ENCODE measurements around the gene SH2B2. TPM values are rescaled to one million over a fixed set of nuclear protein-coding genes. Genes with fewer than 3 reads are reported as not detected.

Gene SH2B2
- total RNA-seq, 1 donor from 2014 or later: 11.5 TPM

DNA sequence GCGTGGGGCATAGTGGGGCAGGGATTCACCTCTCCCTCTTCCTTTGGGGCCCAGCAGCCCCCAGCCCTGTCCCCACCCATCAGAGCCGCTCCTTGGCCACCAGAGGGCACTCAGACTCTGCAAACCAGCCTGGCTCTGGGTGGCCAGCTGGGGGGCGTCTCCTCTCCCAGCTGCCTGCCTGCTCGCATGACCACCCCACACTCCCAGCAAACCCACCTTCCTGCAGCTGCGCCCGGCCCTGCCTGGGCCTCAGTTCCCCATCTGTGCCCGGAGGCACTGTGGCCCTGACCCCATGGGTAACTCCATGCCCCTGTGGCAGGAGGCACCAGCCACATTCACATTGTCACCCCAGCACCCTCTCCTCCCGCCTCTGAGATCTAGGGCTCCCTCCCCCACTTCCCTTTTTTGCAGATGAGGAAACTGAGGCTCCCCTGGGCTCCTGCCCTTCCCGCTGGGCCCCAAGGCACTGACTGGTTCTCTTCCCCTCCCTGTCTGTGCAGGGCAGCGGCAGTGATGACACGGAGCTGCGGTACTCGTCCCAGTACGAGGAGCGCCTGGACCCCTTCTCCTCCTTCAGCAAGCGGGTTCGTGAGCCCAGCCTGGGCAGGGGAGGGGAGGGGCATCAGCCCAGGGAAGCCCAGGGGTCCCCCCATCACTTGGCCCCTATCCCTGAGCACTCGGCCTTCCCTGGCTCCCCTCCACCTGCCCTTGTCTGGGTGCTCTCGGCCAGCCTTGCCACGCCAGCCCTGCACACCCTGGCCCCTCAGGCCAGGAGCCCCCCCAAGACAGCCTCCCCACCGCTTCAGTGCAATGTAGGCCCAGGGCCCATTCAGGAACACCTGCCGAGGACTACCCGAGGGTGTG is 6.9 kb upstream of the SH2B2 start:
- peak overlapping the region; percentile 24 for H3K27ac Mint-ChIP-seq
- peak; percentile 90 for TF ChIP-seq CTCF (IDR thresholded peaks at IDR 0.05; ENCODE audit: unreplicated experiment)
- peak; percentile 64 for DNase-seq (ENCODE audit: low spot score, unreplicated experiment)
- H3K27me3 Mint-ChIP-seq: no peaks in the 10 kb centered on the region
- H3K36me3 Mint-ChIP-seq (ENCODE audit: insufficient read depth): no peaks in the 10 kb centered on the region
- H3K4me1 Mint-ChIP-seq (ENCODE audit: low read depth): peaks cover 2% of the 10 kb centered on the region
- H3K4me3 Mint-ChIP-seq (ENCODE audit: low read depth): no peak overlapping the region
- H3K9me3 Mint-ChIP-seq (ENCODE audit: low read depth): no peaks in the 10 kb centered on the region

DNA sequence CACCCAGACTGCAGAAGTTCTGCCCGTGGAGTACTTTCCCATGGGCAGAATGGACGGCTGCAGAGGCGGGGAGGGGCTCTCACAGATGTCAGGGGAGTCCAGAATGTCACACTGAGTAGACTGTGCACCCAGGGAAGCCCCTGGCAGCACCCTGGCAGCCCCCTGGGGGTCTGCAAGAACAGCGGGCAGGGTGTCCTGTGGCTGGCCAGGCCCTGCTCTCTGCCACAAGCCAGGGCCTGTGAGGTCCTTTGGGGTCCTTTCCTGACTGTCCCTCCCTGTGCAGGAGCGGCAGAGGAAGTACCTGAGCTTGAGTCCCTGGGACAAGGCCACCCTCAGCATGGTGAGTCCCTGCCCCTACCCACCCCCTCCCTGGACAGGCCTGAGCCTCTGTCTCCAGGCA is 6.1 kb upstream of the SH2B2 start:
- Mint-ChIP-seq H3K36me3 (ENCODE audit: insufficient read depth) (no peaks in the 10 kb centered on the region), H3K27me3 (peaks cover 5% of the 10 kb centered on the region), H3K27ac (no peak overlapping the region), H3K4me1 (ENCODE audit: low read depth) (peaks cover 4% of the 10 kb centered on the region), H3K9me3 (ENCODE audit: low read depth) (no peaks in the 10 kb centered on the region), H3K4me3 (ENCODE audit: low read depth) (no peak overlapping the region)
- no peak for DNase-seq (ENCODE audit: low spot score, unreplicated experiment)
- no peak for TF ChIP-seq CTCF (IDR thresholded peaks at IDR 0.05; ENCODE audit: unreplicated experiment)

- Mint-ChIP-seq H3K27me3 (peaks cover 5% of the 10 kb centered on the region), H3K27ac (no peak overlapping the region), H3K4me1 (ENCODE audit: low read depth) (peaks cover 4% of the 10 kb centered on the region), H3K36me3 (ENCODE audit: insufficient read depth) (no peaks in the 10 kb centered on the region), H3K9me3 (ENCODE audit: low read depth) (no peaks in the 10 kb centered on the region), H3K4me3 (ENCODE audit: low read depth) (no peak overlapping the region)
- no peak for DNase-seq (ENCODE audit: low spot score, unreplicated experiment)
- no peak for TF ChIP-seq CTCF (IDR thresholded peaks at IDR 0.05; ENCODE audit: unreplicated experiment)
Measured at GRCh38 chr7:102281785-102282184, 4.9 kb upstream of the SH2B2 start.

DNA sequence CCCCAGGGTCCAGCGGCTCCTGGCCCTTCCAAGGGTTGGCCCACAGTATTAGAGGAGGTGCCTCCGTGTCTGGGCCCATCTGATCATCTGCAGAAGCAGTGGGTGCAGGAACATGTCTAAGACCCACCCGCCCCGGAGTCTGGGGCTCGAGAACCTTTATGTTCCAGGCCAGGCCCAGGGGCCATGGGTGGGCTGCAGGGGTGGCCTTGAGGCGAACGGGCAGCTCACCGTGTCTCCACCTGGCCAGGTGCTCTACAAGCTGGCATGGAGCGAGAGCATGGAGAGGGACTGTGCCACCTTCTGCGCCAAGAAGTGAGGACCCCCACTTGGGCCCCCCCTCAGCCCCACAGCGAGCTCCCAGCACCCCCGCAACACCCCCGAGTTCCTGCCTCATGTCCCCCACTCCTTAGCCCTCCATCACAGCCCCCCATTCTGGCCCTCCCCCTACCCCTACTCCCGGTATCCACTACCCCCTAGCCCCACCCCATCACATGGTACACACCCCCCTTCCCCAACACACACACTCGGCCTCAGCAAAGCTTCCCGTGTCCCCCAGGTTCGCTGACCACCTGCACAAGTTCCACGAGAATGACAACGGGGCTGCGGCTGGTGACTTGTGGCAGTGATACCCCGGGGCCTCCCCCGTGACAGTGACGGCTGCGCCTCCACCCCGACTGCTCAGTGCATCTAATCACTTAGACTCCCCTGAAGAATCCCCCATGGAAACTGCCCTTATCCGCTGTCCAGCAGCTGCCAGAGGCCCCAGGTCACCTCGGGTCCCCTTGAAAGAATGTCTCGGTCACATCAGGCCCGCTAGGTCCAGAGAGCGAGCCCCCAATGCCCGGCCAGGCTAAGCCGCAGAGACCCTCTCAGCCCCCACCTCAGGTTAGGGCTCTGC is 4.0 kb upstream of the SH2B2 start:
- TF ChIP-seq CTCF (IDR thresholded peaks at IDR 0.05; ENCODE audit: unreplicated experiment): no peak
- Mint-ChIP-seq H3K9me3 (ENCODE audit: low read depth) (no peaks in the 10 kb centered on the region), H3K4me1 (ENCODE audit: low read depth) (peaks cover 4% of the 10 kb centered on the region), H3K27ac (peak overlapping the region; percentile 24), H3K27me3 (peaks cover 5% of the 10 kb centered on the region), H3K36me3 (ENCODE audit: insufficient read depth) (no peaks in the 10 kb centered on the region), H3K4me3 (ENCODE audit: low read depth) (no peak overlapping the region)
- no peak for DNase-seq (ENCODE audit: low spot score, unreplicated experiment)

GRCh38 chr7:102283477-102284189 is 3.0 kb upstream of the SH2B2 start:
- peaks cover 4% of the 10 kb centered on the region for H3K4me1 Mint-ChIP-seq (ENCODE audit: low read depth)
- no peaks in the 10 kb centered on the region for H3K36me3 Mint-ChIP-seq (ENCODE audit: insufficient read depth)
- peak overlapping the region; percentile 24 for H3K27ac Mint-ChIP-seq
- no peak overlapping the region for H3K4me3 Mint-ChIP-seq (ENCODE audit: low read depth)
- H3K27me3 Mint-ChIP-seq: peaks cover 9% of the 10 kb centered on the region
- DNase-seq (ENCODE audit: low spot score, unreplicated experiment): no peak
- TF ChIP-seq CTCF (IDR thresholded peaks at IDR 0.05; ENCODE audit: unreplicated experiment): no peak
- H3K9me3 Mint-ChIP-seq (ENCODE audit: low read depth): no peaks in the 10 kb centered on the region

All from progenitor cell of endocrine pancreas (in vitro differentiated cells).